ENCODE data around the gene NUFIP2. TPM values are rescaled to one million over a fixed set of nuclear protein-coding genes. Genes with fewer than 3 reads are reported as not detected.
A peak's percentile ranks its signal among the peaks of the same experiment; 100 is the strongest.

Gene NUFIP2
- total and polyA plus RNA-seq, 12 donors: 7.1 to 58.3 (median 39.3) TPM

GRCh38 chr17:29247219-29247618, 46.7 kb downstream of the NUFIP2 start:
- TF ChIP-seq CTCF (IDR thresholded peaks at IDR 0.05): no peak
- DNase-seq (no peak), ATAC-seq (no peak)
- H3K4me3 ChIP-seq: no peak overlapping the region
- H3K27ac ChIP-seq: no peak overlapping the region
- intact Hi-C loops (cut with DNase I): loop anchor here in 1 of 10 donors (5.0 kb wide), 1 partner anchor 40 kb away; no protein-coding TSS in a partner anchor
- peaks cover 0 to 13% (median 0%) of the 10 kb centered on the region in 9 donors for H3K36me3 ChIP-seq
- H3K9me3 ChIP-seq: no peaks in the 10 kb centered on the region
- no peaks in the 10 kb centered on the region for H3K27me3 ChIP-seq
- H3K4me1 ChIP-seq: peaks cover 0 to 9% (median 0%) of the 10 kb centered on the region in 9 donors
- 82 to 85% methylated on average over 2 of the region's 2 CpGs for WGBS, 2 donors

GRCh38 chr17:29246628-29247027, 47.3 kb downstream of the NUFIP2 start, which contains the start of gene CRYBA1:
CRYBA1 (plus strand) TSS chr17:29246859; CDS start chr17:29246864, 5 bp downstream.
- peaks cover 0 to 7% (median 0%) of the 10 kb centered on the region in 9 donors for H3K36me3 ChIP-seq
- H3K27me3 ChIP-seq: no peaks in the 10 kb centered on the region
- peaks cover 0 to 4% (median 0%) of the 10 kb centered on the region in 9 donors for H3K4me1 ChIP-seq
- 71 to 81% methylated on average over 1 of the region's 1 CpG for WGBS, 2 donors
- H3K4me3 ChIP-seq: no peak within 1 kb of the TSS
- no peak within 1 kb of the TSS for H3K27ac ChIP-seq
- DNase-seq: no peak
- H3K9me3 ChIP-seq: no peaks in the 10 kb centered on the region
- intact Hi-C loops (cut with DNase I): loop anchor here in 1 of 10 donors (5.0 kb wide), 1 partner anchor 41 kb away; no protein-coding TSS in a partner anchor
- peak in 3 of 8 donors; percentile 8 to 23 (median 19) for ATAC-seq
- no peak for TF ChIP-seq CTCF (IDR thresholded peaks at IDR 0.05)

DNA sequence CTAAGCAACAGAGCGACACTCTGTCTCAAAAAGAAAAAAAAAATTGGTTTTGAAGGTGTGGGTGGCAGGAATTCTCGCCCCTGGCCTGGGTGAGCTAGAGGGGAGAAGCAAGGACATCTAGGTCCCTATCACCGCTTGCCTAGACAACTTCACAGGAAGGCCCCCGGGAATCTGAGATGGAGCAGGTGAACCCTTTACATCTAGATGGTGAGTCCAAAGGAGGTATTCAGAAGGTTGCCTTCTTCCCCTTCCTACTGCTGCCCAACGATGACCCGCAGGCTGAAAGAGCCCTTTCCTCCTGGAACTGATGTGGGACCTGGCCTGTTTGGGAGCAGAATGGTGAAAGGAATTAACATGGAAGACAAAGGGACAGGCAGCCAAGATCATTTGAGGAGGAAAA, 48.5 kb downstream of the NUFIP2 start:
- H3K27ac ChIP-seq: no peak overlapping the region
- no peaks in the 10 kb centered on the region for H3K9me3 ChIP-seq
- 95 to 98% methylated on average over 6 of the region's 6 CpGs for WGBS, 2 donors
- no peak for TF ChIP-seq CTCF (IDR thresholded peaks at IDR 0.05)
- DNase-seq (no peak), ATAC-seq (no peak)
- intact Hi-C loops (cut with DNase I): loop anchor here in 1 of 10 donors (5.0 kb wide), 1 partner anchor 42 kb away; no protein-coding TSS in a partner anchor
- no peaks in the 10 kb centered on the region for H3K27me3 ChIP-seq
- H3K36me3 ChIP-seq: peaks cover 0 to 2% (median 0%) of the 10 kb centered on the region in 9 donors
- no peak overlapping the region for H3K4me3 ChIP-seq
- H3K4me1 ChIP-seq: peaks cover 0 to 13% (median 0%) of the 10 kb centered on the region in 9 donors

GRCh38 chr17:29243792-29244191, 50.2 kb downstream of the NUFIP2 start:
- H3K4me1 ChIP-seq: peaks cover 0 to 15% (median 0%) of the 10 kb centered on the region in 9 donors
- no peak overlapping the region for H3K27ac ChIP-seq
- H3K36me3 ChIP-seq: no peaks in the 10 kb centered on the region
- H3K27me3 ChIP-seq: no peaks in the 10 kb centered on the region
- no peak overlapping the region for H3K4me3 ChIP-seq
- intact Hi-C loops (cut with DNase I): no loop called here
- ATAC-seq (no peak), DNase-seq (no peak)
- WGBS, 2 donors: 44 to 48% methylated on average over 4 of the region's 4 CpGs
- TF ChIP-seq CTCF (IDR thresholded peaks at IDR 0.05): peak in 7 of 9 donors; percentile 11 to 44 (median 26)
- H3K9me3 ChIP-seq: no peaks in the 10 kb centered on the region

Measured in heart right ventricle (tissue), 16 donors.